GM19372 (cell line): ENCODE results near the gene NEO1.

Experiments used
- ATAC-seq: cut with Tn5 transposase; IDR thresholded peaks from one replicate; pipeline ENCODE4 v1.9.1; 2021; ENCODE audit warnings: mild to moderate bottlenecking, low read depth, moderate library complexity; ENCODE audit not compliant: unreplicated experiment

NEO1 gene

DNA sequence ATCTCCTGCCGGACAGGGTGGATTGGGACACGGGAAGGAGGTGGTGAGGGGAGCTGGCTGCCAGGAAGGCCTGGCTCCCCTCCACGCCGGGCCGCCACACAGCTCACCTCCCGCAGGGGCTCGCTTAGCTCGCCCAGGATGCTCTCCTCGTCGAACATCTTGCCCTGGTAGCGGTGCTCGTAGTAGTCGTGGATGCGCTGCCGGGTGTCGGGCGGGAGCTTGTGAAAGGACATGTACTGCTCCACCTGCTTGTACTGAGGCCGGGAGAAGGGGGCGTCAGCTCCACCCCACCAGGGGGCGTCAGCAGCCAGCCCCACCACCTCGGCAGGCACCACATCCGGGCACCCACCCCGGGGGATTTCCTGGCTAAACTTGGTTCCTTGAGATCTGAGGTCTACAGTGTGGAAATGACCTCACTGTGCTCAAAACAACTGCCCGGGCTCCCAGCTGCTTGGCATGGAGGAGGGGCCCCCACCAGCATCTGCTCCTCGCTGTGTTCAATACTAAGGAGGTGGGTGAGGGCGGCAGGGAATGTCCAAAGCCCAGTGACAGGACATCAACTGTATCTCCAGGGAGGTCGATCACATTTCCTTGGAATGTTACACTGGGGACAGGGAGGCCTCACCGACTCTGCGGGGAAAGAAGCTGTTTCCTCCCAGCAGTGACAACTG lies 273.1 kb downstream of the NEO1 start:
- no peak for ATAC-seq

GRCh38 chr15:73326157-73326556 lies 273.9 kb downstream of the NEO1 start:
- ATAC-seq = no peak

GRCh38 chr15:73328149-73328820 lies 276.0 kb downstream of the NEO1 start:
- ATAC-seq = no peak

GRCh38 chr15:73328981-73329380 lies 276.7 kb downstream of the NEO1 start:
- no peak for ATAC-seq

DNA sequence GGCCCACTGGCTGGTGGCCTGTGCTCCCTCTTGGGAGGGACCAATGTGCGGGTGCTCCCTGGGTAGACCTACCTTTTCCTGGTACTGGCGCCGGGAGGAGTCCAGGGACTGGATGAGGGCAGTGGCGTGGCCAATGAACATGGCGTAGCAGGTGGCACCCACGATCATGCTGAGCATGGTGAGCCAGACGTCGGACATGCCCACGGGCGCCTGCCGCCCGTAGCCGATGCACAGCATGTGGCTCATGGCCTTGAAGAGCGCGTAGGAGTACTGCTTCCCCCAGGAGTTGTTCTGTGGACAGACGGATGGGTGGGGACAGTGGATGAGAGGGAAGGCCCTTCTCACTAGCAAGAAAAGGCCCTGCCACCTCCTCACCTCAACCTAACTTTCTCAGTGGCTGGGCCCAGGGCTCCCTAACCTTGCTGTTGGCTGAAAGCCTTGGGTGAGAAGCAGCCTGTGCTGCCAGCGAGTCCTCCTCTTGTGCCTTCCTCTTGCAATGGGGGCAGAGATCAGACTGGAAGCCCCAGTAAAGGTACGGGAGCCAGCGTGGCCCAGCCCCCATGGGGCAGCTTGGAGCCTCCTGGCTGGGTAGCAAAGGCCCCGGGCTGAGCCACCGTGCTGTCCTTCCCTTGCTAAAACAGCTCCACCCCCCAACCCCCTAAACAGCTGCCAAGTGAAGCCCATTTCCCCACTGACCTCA lies 277.4 kb downstream of the NEO1 start:
- no peak for ATAC-seq

DNA sequence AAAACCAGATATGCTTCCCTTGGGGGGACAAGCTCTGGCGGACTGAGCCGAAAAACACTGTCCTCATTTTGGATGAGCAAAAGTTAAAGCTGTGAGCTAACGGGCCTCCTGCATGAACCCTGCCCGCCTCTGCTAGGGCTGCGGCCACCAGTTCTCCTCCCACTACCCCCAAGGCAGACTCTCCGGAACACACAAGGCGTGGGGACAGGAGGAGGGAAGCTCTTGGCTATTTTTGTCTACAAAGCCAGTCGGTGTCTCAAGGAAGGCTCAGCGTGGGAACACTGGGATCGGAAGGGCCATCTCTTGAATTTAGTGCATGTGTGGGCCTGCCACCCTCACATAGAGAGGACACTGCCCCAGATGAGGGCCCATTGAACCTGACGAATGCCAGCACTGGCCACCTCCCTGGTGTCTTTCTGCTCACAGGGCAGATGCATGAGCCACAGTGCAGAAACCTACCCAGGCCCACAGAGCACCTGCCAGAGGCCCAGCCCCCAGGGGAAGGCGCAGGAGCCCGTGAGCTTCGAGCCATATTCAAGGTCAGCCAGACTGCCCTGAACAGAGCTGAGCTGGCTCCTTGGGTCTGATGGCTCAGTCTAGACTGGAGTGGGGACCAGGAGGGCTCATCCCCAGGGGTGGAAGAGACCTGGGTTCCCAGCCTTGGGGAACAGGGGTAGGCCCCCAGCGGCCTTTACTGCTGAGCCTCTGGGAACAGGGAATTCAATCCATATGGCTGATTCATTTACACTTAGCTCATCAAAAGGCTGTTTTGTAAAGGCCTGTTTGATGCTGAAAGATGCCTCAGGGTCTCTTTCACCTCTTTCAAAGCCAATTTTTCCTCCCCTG lies 278.2 kb downstream of the NEO1 start:
- no peak for ATAC-seq

DNA sequence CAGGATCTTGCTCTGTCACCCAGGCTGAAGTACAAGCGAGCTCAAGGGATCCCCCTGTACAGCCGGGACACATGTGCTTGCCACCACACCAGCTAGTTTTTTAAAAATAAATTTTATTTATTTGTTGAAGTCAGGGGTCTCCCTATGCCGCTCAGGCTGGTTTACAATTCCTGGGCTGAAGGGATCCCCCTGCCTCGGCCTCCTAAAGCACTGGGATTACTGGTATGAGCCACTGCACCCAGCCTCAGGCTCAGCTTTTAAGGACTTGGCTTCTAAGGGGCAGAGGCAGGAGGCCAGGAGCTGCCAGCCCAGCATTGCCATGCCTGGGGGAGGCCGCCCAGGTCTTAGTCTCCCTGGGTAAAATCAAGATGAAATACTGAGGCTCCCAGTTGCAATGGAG lies 279.2 kb downstream of the NEO1 start:
- no peak for ATAC-seq

DNA sequence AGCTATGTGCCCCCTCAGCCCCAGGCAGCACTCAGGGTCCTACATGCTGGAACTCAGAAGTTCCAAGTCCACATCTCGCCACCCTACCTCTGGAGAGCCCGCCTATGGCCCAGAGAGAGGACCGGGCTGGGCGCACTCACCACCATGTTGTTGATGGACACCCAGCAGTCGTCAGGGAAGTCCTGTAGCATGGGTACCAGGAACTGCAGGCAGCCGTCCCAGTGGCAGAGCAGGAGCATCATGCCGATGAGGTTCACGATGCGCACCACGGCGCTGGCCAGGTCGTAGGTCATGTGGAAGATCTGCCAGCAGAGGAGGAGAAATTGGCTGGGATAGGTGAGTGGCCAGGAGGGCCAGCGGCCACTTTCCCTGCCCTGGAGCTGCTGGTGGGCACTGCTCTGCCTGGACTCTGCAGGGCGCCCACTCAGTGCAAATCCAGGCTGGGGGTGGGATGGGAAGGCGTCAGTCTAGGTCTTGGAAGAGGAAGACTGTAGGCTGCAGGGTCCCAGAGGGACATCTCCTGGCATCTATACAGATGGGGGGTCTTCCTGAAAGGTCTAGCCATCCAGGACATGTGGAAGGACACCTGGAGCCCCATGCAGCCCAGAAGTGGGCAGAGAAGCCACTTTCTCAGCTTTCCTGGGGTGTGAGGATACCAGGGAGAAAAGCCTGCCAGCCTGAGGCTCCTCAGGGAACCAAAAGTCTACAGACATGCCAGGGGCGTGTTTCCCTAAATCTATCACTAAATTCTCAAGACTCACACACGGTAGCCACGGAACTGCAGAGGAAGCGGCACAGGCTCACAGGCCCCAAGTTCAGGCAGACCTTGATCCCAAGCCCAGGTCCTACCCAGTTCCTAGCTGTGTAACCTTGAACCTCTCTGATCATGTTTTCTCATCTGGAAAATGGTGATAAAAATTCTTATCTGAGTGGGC lies 280.0 kb downstream of the NEO1 start:
- ATAC-seq = no peak

- ATAC-seq = no peak
Measured at GRCh38 chr15:73333001-73333400, 280.7 kb downstream of the NEO1 start.

- no peak for ATAC-seq
Measured at GRCh38 chr15:73334086-73334485, 281.8 kb downstream of the NEO1 start.

GRCh38 chr15:73335026-73335425 lies 282.8 kb downstream of the NEO1 start:
- no peak for ATAC-seq

GRCh38 chr15:73335471-73335870 lies 283.2 kb downstream of the NEO1 start:
- no peak for ATAC-seq

DNA sequence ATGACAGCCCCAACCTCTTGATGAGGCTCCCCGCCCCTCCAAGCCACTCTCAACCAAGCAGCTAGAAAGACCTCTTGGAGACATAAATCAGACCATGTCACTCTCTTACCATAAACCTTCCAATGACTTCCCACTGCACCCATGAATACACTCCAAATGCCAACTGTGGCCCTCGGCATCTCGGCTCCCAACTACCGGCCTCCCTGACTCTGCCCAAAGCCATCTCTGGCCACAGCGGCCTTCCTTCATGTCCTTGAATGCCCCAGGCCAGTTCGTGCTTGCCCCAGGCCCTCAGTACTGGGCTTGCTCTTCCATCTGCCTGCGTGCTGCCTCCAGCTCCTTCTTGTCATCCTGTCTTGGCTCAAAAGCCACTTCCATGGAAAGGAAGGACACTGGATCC lies 284.5 kb downstream of the NEO1 start:
- no peak for ATAC-seq

DNA sequence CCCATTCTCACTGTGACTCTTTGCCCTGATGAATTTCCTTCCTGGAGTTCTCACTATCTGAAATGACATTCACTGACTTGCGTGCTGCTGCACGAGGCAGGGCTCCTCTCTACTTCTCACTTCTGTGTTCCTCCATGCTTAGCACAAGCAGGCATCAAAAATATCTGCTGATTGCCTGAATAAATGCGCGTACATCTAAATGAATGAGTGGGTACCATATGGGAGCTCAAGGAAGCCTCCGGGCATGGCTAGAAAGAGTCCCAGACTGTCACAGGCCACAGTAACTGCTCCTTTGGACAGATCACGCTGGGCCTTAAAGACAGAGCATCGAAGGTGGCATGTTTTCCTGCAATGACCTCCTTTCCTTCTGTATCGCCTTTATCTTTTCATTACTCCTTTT lies 284.9 kb downstream of the NEO1 start:
- no peak for ATAC-seq

GRCh38 chr15:73338058-73338457 lies 285.8 kb downstream of the NEO1 start:
- no peak for ATAC-seq

GRCh38 chr15:73338606-73339374 lies 286.5 kb downstream of the NEO1 start:
- ATAC-seq = no peak

- ATAC-seq = no peak
Measured at GRCh38 chr15:73340502-73341192, 288.4 kb downstream of the NEO1 start.

DNA sequence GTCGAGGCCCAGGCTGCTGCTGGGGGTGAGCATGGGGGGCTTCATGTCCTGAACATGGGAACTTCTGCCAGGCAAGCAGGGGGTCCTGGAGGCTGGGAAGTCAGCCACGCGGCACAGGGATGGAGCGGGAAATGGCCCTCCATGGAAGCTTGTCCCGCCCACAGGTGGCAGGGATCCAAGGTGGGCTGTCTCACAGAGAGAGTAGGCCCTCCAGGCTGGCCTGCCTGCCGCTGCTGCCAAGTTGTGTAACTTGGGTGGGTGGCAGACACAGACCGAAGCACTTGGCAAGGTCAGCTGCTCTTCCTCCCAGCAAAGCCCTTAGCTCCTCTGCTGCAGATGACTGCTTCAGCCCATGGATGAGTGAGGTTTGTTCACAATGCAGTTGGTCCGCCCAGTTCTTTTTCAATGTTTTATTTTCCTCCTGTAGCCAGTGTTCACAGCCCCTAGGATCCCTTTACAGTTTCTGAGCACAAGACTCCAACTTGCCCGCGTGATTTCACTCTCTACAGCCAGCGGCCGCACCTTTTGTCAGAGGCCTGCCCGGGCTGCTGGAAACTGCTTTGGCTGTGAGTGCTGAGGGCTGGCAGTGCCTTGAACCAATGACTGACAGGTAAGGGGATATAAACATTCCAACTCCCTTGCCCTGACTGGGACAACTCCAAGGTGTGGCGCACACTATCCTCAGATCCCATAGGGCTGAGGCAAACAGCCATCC lies 289.8 kb downstream of the NEO1 start:
- ATAC-seq = no peak
